Renal cortex interstitium (tissue), 11 donors: ENCODE measurements around the gene CSTPP1. TPM values are rescaled to one million over a fixed set of nuclear protein-coding genes. Genes with fewer than 3 reads are reported as not detected.
"Not testable (repeated sequence)": the region's sequence is repeated elsewhere in the genome, so short reads cannot be mapped to it uniquely, and the experiment has no call there.

Experiments used
- DNase-seq, 11 donors: peaks; one replicate each; pipeline ENCODE4 v3.0.0-alpha.2; 2013; ENCODE audit warnings: low read depth in 9 of 11, low spot score in 4 of 11; ENCODE audit errors: extremely low read depth in 1 of 11
- polyA plus RNA-seq, 3 donors: library from polyadenylated mRNA; unstranded; fragments of 120-200 nt; gene quantifications; one replicate each; pipeline ENCODE4 v1.2.1, GENCODE V29; 2013; ENCODE audit not compliant: insufficient read length in 3 of 3

The CSTPP1 gene
- polyA plus RNA-seq, 3 donors, result 52.7 to 58.9 (median 53.7) TPM

DNA sequence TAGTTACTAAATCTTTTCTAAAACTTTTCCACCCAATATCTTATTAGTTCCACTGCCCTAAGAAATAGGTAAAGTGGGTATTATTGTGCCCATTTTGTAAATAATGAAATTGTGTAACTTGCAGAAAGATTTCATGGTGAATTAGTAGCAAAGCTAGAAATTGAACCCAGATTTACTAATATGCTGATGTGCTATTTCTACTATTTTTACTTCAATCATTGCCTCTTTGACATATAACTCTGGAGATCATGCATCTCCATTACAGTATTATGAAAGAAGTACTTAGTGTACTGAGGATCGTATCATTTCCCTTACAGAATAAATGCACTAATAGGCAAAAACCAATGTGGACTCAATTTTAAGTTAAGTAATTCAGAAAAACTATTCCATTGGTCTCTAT, 119.0 kb downstream of the CSTPP1 start:
- no peak for DNase-seq

DNA sequence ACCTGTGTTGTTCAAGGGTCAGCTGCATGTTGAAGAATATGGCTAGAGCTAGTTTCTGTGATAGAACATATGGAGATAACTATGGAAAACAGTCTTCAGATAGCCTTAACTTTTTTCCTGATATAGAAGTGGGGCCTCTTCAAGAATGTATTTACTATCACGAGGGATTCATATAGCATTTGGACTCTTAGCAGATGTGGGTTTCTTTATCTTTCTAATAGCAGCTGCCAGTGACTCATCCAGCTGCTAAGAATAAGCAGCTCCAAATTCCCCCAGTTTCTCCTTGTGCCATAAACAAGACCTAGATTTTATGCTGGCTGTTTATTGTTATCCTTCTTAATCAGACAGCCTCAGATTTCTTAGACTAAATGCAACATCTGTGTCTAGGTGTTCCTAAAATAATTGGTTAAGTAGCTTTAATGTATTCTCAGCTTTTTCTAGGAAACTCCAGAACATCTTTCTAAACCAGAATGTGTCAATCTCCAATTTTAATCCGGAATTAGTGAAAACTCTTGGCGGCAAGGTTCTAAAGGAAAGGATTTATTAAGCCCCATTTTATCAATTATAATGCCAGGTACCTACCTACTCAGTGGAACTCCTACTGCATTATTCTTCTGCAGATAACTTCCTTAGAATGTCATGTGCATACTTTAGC, 119.8 kb downstream of the CSTPP1 start:
- no peak for DNase-seq

DNA sequence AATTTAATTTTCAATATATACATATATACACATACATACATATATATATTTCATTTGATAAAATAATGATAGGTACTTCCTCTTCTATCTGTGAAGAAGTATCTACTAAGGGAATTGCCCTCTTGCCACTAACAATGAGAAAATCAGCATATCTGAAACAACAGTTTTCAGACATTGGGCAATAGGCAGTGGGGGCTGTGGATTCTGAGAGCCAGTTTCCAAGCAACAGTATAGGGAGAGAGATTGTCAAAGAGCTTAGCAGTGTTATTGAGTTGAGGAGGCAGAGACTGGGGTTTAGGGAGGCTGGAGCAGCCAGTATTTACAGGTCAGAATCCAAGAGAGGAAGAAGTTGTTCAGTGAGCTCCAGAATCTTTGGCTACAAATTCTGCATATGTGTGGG, 120.8 kb downstream of the CSTPP1 start:
- DNase-seq, result no peak

DNA sequence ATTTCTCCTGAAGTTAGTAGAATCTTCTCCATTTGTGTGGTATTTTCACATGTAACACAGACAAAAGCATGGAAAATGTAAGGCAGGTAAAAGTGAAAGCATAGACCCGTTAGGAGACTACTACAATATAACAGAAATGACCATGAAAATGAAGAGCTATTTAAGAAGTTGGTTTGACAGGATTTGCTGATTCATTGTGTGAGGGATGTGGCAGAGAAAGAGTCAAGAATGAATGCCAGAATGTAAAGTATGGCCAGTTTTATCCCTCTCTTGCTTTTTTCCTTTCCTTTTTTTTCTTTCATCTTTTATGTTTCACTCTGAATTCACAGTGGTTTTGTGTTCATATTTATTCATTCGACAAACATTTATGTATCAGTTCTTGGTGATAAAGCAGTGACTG, 124.2 kb downstream of the CSTPP1 start:
- DNase-seq, result no peak

DNA sequence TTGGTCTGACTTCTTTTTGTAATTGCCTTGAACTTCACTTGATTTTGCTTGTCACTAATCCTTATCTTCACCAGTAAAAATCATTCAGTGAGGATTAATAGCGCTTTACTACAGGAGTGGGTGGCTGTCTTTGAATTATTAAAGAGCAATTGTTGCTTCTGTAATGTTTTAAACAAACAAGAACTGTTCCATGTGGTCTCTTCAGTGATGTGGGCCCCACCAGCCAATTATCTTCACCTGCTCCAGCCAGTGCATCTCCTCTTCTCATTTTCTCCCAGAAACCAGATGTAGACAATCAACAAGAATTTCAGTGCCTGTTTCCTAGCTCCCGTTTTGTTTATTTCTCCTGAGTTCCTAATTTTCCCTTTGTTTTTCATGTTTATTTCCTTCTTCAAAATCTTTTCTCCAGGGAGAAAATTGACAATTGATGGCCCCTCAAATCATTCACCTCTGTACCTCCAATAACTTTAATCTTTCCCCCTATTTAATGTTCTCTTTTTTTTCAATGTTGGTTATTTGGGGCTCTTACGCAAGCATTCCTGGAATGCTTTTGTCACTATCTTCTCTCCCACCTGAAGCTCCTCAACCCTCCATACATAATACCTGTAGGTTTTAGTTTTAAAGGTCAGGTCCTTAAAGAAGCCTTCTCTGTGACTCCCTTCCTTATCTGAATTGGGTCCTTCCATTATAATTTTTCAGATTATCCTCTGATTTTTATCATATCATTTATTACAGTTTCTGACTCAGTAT, 125.0 kb downstream of the CSTPP1 start:
- no peak for DNase-seq

DNA sequence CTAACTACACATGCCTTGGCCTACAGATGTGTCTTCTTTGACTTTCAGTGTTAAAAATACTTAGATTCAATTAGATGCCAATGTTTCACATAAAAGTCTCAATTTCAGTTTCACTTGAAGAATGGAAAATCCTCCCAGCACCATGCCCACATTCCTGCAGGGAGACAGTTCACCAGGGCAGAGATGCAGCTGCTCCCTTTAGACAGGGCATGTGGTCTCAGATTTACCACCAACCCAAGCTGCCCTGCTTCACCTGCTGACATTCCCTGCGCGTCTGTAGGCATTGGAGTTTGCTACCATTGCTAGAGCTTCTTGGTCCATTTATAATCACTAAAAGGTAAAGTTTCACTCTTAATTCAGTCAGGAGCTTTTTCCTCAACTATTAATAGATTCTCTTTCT, 126.2 kb downstream of the CSTPP1 start:
- DNase-seq, result no peak

DNA sequence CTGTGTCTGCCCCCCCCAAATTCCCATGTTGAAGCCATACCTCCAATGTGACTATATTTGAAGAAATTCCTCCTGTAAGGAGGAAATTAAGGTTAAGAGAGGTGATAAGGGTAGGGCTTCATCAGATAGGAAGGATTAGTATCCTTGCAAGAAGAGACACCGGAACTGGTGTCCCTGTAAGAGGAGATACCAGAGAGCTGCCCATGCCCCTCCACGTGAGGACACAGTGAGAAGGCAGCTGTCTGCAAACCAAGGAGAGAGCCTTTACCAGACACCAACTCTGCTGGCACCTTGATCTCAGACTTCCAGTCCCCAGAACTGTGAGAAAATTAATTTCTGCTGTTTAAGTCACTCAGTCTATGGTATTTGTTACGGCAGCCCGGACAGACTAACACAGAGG, 130.8 kb downstream of the CSTPP1 start:
- DNase-seq, result no peak

DNA sequence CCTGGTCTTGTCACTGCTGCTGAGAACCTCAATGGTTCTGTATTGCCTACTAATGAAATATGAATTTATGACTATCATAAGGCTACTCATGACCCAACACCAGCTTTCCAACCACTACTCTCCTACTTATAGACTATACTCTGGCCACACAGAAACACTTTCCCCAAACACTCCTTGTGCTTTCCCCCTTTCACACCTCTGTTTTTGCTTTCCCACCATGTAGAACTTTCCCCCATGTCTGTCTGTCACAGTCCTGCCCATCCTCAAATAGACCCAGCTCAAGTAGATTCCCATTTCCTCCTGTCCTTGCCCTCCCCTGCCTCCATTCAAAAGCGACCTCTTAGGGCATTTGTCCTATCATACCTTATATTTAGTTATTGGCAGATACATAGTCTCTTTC, 134.2 kb downstream of the CSTPP1 start:
- DNase-seq, result no peak

DNA sequence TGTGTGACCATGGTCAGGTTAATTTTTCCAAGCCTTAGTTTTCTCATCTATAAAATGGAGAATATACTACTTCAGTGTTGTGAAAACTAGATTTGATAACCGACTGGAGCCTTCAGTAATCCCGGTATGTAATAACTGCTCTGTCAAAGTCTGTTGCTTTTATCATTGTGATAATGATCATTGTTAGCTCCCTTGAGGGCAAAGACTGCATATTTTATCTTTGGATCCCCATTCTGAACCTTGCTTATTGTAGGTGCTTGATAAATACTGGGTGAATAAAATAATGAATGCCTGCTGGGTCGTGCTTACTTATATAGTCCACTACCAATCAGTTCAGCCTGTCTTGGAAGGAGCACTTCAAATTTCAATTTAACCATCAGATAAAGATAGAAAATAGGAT, 134.8 kb downstream of the CSTPP1 start:
- DNase-seq, result no peak

DNA sequence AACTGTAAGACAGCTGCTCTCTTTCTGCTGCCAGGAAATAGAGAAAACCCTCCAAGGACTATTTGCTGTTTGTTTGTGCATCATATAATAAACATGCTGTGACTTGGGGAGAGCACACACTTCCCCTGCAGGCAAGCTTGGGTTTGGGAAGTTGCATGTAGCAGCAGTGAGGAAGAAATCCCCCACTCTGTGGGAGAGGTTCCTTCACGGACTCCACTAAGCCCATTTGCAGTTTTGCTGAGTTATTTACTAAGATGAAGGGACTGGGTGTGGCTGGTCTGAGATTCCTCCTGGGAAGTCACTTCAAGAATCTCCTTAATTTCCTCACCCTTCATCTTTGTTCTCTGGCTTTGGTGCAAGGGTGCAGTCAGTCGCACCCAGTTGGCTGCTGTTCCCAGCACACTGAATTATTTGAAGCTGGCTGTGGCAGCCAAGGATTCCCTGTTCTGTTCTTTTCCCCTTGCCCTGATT, 135.3 kb downstream of the CSTPP1 start:
- peak in 2 of 11 donors; percentile 4 to 7 for DNase-seq

DNA sequence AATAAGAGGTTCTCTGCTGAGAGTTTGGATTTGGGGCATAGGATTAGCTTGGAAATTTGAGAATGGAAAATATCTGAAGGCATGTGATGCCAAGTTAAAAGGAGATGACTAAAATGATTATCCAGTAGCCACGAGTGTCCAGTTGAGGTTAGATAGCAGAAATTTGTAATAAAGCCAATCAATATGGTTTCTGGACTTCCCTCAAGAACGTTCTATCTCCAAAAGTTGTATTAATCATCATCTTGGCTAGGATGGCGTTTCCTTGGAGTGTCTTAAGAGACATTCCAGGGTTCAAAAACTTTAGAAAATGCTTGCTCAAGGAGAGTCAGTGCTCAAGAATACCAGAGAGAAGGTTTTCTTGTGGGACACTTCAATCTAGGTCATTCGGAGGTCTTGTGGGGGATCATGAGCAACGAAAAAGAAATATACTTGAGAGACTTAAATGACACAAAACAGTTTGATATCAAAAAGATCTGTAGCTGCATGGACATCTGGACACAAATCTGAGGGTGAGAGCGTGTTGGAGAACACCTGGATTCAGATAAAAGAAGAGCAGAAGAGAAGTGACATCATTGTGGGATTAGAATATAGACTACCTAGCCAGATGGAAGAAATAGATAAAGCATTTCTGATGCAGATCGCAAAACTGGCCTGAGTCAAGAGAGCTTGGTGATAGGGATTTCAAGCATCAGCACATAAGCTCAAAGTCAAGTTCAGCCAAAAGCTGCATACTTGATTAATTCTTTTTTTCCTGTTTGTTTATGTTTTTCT, 142.4 kb downstream of the CSTPP1 start:
- no peak for DNase-seq

DNA sequence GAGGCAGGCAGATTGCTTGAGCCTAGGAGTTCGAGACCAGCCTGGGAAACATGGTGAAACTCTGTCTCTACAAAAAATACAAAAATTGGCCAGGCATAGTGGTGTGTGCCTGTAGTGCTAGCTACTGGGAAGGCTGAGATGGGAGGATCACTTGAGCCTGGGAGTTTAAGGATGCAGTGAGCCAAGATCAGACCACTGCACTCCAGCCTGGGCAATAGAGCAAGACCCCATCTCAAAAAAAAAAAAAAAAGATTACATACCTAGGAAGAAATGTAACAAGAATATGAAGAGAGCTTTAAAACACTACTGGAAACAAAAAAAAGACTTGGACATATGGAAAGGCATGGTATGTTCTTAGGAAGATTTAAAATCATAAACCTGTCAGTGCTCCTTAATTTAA, 144.2 kb downstream of the CSTPP1 start:
- not testable (repeated sequence) for DNase-seq

DNA sequence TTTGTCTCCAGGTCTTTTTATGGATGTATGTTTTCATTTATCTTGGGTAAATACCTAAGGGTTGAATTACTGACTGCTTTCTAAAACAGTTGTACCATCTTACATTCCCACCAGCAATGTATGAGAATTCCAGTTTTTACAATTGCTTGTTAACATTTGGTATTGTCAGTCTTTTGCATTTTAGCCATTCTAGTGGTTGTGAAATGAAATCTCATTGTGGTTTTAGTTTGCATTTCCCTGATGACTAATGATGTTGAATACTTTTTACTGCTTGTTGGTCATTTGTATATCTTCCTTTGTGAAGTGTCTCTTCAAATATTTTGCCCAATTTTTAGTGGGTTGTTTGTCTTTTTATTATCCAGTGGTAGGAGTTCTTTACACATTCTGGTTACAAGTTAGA, 147.4 kb downstream of the CSTPP1 start:
- no peak for DNase-seq

DNA sequence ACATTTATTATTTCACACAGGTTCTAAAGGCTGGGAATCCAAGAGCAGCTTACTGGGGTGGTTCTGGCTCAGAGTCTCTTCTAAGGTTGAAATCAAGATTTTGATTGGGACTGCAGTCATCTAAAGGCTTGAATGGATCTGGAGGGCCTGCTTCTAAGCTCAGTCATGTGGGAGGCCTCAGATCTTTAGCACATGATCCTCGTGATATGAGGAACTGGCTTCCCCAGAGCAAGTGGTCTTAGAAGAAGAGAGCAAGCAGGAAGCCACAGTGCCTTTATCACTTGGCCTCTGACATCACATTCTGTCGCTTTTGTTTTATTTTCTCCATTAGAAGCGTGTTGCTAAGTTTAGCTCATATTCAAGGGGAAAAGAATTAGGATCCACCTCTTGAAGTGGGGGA, 151.2 kb downstream of the CSTPP1 start:
- no peak for DNase-seq

DNA sequence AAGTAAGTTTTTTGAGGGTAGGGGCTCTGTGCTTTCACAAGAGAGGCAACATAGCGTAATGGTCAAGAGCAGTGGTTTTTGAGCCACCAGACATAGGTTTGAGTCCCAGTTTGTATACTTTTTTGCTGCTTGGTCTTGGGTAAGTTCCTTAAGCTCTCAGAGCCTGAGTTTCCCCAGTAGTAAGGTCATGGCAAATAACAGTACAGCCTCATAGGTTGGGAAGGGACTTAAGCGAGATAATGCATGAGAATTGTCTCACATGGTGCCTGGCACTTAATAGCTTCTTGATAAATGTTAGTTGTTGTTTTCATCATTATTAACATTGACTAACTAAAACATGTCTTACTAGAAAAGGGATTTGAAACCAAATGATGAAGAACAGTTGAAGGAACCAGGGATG, 157.0 kb downstream of the CSTPP1 start:
- DNase-seq, result no peak

DNA sequence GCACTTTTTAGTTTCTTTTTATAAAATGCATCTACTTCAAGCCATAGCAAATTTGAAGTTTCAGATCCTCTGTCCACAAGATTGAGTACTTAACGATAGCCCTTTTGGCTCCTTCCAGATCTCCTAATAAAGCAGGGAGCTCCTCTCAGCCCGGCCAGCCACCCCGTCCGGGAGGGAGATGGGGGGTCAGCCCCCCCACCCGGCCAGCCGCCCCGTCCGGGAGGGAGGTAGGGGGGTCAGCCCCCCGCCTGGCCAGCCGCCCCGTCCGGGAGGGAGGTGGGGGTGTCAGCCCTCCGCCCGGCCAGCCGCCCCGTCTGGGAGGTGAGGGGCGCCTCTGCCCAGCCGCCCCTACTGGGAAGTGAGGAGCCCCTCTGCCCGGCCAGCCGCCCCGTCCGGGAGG, 160.3 kb downstream of the CSTPP1 start:
- DNase-seq, result not testable (repeated sequence)

DNA sequence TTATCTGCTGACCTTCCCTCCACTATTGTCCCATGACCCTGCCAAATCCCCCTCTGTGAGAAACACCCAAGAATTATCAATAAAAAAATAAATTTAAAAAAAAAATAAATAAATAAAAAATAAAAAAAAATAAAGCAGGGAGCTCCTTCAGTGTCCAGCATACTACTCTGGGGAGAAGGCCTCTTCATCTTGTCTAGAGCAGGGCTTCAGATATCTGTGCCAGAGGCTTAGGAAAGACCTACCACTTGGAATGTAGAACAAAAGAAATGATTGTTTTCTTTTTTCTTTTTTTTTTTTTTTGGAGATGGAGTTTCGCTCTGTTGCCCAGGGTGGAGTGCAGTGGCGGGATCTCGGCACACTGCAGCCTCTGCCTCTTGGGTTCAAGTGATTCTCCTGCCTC, 161.7 kb downstream of the CSTPP1 start:
- not testable (repeated sequence) for DNase-seq

DNA sequence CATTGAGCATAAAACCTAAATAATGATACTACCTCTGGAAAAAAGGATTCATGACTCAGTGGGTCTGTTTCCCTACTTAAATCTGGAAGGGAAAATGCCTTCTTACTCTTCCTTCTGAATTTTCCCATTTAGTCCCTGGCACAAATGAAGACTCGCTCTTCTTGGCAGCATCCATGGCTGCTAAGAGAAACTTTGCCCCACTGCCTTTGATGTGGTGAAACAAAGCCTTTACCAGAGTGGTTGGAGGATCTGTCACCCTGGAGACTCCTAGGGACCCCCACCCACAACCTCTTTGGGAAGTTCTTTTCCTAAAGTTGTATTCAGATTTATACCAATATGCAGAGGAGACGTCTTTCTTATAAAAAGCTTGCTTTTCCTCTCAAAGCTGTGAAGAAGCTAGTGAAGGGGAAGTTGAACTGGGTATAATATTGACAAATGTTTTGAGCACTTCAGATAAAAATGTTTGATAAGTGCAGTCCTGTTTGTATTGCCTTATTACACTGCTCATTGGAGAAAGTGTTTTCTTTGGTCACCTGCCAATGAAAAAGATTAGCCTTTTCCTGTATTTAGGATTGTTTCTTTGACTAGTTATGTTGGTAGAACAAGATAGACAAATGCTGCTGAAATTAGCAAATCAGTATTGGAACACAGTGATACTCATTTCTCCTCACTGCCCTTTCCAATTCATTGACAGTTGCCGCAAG, 162.8 kb downstream of the CSTPP1 start:
- no peak for DNase-seq

DNA sequence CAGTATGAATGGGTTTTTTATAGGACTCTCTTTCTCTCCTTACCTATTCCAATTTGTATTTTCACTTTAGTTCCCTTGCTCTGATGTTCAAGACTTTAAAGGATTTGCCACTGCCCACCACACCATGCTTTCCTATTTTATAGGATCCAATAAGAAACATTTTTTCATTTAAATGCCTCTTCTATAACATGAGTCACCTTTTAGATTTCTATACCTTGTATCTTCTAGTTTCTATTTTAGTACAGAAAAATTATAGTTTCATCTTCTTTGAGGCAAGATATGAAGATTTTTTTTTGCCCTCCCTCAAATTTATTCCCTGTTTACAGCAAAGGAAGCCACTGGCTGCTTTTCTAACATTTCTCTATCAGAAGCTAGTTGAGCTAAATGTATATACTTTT, 163.4 kb downstream of the CSTPP1 start:
- DNase-seq, result no peak

DNA sequence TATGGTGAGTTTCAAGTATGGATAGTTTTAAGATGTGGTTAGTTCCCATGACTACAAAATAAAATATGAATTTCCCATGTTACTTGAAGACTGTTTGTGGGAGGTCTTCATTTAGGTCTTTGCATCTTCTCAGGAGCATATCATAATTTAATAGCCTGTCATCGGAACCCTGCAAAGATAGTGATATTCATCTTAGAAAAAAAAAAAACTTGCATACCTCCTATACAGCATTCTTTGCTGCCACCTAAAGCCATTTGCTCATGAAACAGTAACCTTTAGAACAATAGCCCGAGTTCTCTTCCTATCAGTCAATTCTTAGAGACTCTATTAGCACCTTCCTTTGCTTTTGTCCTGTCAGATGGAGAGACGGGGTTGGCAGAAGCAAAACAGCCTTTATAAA, 164.8 kb downstream of the CSTPP1 start:
- no peak for DNase-seq
